COLO668 (cell line): ENCODE results near the gene BMP6.

ENCODE experiments used
- DNase-seq: peaks from one replicate; lab custom pipeline; 2025; ENCODE audit not compliant: unreplicated experiment; lab: John Stamatoyannopoulos, UW

BMP6 gene

DNA sequence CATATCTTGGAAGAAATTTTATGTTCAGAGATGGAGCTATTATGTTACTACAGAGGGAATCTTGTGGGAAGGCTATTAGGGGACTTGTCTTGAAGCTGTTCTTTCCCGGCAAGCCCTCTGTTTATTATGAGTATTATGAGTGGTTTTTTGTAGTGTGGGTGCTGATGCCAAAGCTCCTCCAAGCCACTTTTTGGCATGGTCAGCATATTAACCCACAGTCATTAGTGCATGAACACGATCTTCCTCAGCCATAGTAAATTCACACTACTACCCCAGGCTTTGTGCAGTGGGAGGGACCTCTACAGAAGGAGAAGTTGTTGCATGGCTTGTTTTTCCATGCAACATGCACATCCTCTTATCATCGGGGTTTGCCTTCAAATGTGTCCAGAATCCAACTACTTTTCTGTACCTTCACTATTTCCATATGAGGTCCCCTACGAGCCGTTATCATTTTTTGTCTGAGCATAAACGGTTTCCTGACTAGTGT is 6.5 kb upstream of the BMP6 start:
- no peak for DNase-seq

DNA sequence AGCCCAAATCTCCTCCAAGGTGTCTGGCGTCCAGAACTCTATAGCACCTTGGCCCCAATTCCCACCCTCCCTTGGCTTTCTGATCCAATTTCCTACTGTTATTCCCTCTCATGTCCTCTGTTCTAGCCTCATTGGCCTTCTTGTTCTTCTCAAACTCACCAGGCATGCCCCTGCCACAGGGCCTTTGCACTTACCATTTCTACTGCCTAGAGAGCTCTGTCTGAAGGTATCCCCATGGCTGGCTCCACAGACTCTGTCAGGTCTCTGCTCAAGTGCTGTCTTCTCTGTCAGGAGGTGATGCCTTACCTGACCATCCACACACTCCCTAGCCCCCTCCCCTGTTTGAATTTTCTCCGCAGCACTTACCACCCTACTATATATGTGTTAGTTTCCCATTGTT is 5.6 kb upstream of the BMP6 start:
- no peak for DNase-seq

- DNase-seq: no peak
Measured at GRCh38 chr6:7721649-7722048, 4.2 kb upstream of the BMP6 start.

GRCh38 chr6:7723041-7723447 is 2.9 kb upstream of the BMP6 start:
- peak; percentile 58 for DNase-seq

GRCh38 chr6:7723554-7723953 is 2.3 kb upstream of the BMP6 start:
- DNase-seq: no peak

DNA sequence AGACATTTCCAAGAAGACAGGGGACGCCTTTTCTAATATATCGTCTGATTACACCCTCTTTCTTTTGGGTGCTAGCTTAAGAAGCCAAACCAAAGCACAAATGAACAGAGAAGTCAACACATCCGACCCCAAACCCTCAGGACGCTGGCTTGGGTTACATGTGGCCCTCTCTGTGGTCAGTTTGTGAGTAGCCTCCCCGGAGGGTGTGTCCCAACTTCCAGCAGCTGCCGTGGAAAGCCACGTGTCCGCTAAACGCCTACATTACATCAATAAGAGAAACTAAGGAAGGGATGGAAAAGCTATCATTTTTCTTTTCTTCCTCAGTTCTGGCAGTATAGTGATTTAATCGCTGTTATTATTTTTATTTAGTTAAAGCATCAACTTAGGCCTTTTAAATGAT is 487 bp upstream of the BMP6 start:
- peak; percentile 1 for DNase-seq

DNA sequence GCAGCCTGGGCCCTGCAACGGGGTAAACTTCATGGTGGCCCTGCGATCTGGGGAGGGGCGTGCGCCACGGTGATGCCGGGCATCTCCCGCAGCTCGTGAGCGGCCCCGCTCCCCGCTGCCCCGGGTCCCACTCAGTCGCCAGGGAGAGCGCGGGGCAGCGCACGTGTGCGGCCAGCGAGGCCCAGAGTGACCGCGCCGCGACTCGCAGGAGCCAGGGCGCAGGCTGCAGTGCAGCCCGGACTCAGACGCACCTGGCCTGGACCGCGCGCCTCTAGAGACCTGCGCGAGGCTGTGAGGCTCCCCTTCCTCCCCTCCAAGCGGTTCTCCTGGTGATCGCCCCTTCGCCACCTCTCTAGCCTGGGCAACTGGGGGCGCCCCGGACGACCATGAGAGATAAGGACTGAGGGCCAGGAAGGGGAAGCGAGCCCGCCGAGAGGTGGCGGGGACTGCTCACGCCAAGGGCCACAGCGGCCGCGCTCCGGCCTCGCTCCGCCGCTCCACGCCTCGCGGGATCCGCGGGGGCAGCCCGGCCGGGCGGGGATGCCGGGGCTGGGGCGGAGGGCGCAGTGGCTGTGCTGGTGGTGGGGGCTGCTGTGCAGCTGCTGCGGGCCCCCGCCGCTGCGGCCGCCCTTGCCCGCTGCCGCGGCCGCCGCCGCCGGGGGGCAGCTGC is 652 bp downstream of the BMP6 start:
- DNase-seq: peak; percentile 51

DNA sequence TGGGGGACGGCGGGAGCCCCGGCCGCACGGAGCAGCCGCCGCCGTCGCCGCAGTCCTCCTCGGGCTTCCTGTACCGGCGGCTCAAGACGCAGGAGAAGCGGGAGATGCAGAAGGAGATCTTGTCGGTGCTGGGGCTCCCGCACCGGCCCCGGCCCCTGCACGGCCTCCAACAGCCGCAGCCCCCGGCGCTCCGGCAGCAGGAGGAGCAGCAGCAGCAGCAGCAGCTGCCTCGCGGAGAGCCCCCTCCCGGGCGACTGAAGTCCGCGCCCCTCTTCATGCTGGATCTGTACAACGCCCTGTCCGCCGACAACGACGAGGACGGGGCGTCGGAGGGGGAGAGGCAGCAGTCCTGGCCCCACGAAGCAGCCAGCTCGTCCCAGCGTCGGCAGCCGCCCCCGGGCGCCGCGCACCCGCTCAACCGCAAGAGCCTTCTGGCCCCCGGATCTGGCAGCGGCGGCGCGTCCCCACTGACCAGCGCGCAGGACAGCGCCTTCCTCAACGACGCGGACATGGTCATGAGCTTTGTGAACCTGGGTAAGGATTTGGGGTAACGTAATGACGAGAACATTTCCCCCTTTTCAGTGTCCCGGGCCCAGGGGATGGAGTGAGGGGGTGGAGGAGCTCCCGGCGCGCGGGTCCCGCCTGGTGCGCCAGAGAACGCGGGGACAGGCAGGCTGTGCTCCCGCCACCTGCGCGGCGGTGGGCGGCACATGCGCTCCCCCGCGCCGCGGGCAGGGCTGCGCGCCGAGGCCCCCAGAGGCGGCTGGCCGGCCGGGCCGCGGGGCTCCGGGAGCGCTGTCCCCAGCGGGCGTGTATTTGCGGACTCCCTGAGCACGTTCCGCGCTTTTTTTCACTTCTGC is 1.4 kb downstream of the BMP6 start:
- peak; percentile 45 for DNase-seq

GRCh38 chr6:7727946-7728854 is 2.3 kb downstream of the BMP6 start:
- DNase-seq: peak; percentile 57

DNA sequence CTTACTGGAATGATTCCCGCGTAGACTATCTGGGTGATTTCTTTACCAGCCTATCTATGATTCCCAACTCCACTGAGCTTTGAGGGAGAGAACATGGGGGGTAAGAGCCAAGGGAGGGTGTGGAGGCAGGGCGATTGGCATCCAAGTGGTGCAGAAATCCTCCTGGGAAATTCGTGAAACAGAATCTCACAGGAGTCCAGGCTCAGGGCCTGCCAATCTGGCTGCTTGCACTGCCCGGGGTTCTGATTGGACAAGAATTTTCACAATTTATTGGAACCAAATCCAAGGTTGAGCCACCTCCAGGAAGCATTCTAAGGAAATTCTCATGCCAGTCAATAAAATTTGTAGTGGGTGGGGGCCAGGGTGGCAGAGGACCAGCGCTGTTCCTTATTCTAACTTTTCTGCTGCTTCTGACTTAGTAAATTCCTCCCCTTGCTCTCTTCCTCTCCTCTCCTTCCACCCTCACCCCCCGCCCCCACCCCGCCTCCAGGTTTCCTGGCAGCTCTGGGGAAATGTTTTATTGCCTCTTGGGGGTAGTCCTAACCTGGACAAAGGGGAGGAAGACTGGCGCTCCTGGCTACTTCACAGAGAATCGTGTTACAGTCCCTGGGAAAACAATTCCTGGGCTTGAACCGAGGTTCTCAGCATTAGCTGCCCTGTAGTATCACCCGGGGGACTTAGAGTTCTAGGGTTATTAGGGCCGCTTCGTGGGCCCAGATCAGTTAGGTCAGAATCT is 3.1 kb downstream of the BMP6 start:
- DNase-seq: peak; percentile 2

GRCh38 chr6:7730001-7730783 is 4.3 kb downstream of the BMP6 start:
- no peak for DNase-seq

DNA sequence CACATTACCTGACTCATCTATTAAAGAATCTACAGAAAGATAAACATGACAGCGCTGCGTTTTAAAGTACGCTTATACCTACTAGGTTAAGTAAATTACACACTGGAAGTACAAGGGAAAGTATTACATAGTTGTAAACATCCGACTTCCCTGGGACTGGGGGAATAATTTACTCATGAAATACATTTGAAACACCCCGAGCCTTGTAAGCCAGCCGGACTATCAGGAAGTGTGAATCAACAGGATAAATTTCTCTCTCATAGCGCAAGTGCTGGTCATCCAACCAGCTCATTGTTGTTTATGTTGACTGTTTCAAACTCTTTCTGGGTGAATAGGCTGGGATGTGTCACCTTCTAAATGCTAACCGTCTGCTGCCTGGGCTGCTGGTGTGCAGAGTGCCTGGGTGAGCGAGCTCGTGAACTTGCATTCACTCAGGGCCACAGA is 4.9 kb downstream of the BMP6 start:
- DNase-seq: peak; percentile 8

GRCh38 chr6:7731294-7731693 is 5.4 kb downstream of the BMP6 start:
- no peak for DNase-seq

GRCh38 chr6:7732228-7732627 is 6.3 kb downstream of the BMP6 start:
- DNase-seq: no peak

DNA sequence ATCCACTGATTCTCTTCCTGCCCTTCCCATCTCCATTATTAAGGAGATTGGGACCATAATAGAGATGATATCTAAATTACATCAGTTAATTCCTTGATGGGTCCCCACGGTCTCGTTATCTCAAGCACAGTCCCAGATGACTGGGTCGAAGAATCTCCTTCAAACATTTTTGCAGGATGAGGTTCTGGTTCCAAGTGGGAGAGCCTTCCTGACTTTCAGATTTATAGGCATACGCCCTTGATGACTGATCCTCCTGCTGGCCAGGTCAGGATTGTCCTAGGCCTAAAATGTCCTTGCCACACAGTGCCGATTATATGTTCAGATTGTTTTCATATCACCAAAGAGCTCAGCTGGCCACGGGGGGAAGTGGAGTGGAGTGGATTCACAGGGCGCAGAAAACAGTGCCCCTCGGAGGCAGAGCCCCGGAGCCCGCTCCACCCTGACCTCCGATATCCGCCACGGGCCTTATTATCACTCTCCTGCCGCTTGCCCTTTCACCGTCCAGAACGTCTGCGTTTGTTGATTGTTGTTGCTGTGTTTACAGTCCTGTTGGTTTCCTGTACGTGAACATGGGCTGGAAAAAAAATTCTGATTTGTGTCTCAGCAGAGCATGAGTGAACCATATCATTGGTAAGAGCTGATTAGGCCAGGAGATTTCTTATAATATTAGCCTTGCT is 8.9 kb downstream of the BMP6 start:
- DNase-seq: no peak

DNA sequence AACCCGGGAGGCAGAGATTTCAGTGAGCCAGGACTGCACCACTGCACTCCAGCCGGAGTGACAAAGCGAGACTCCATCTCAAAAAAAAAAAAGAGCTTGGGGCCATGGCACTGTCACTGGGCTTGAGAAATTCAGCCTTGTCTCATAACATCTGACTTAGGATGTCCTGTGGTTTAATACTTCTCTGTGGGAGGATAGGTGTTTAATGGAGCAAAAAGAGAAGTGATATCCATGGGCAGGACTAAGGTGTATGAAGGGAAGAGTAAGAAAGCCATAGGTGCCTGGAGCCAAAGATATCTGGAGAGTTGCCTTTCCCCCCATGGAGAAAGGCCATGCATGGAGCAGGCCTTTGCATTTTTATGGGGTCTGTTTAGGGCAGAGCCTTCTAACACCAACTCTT is 11.2 kb downstream of the BMP6 start:
- DNase-seq: no peak

GRCh38 chr6:7737867-7738266 is 12.0 kb downstream of the BMP6 start:
- DNase-seq: no peak

DNA sequence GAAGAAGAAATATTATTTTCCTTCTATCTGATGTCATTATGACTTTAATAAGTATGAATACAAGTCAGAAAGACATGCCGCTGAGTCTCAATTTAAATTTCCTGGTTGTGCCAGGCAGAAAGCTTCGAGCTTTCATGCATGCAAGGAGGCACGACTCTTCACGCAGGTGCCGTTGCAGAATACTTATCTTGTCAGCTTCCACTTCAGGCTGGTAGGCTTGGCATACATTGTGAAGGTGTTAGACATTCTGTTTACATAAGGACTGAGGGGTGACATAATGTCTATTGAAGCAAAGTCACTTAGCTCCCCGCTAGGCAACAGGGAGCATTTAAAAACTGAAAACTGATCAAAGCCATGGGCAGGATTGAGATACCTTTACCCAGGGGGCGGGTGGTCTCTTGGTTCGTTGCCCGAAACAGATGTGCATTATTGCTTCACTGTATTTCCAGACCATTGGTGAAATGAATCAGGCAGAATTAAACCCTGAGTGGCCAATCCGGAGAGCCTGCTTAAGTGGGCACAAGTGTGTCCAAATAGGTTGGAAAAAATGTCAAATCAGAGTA is 16.4 kb downstream of the BMP6 start:
- DNase-seq: peak; percentile 44

GRCh38 chr6:7745942-7746341 is 20.0 kb downstream of the BMP6 start:
- DNase-seq: no peak
